Keratinocyte (primary cell): Measurements from ENCODE around the gene UGP2. TPM values are rescaled to one million over a fixed set of nuclear protein-coding genes. Genes with fewer than 3 reads are reported as not detected.

ENCODE experiments used
- DNase-seq: peaks from one replicate; pipeline ENCODE4 v3.0.0-alpha.2; 2011; ENCODE audit warnings: low read depth, missing footprints, low spot score
- FAIRE-seq: peaks from 2 replicates; lab custom pipeline; 2011; peaks lifted over from hg19 to GRCh38; lab: Jason Lieb, UNC
- H2AFZ ChIP-seq: 2 replicates; pipeline ENCODE4 v1.6.0; 2012; ENCODE audit warnings: low read length, control low read depth, inconsistent platforms; ENCODE audit not compliant: control insufficient read depth
- H3K27ac ChIP-seq: 2 replicates; pipeline ENCODE4 v1.5.1; 2011; ENCODE audit warnings: low read length; ENCODE audit not compliant: control insufficient read depth, insufficient read depth
- H3K27me3 ChIP-seq: 3 replicates; pipeline ENCODE4 v1.6.0; 2011; ENCODE audit warnings: low read length; ENCODE audit not compliant: control insufficient read depth, insufficient read depth; ENCODE audit errors: extremely low read depth
- H3K36me3 ChIP-seq, 2 experiments: 2 replicates in 1 of 2; 3 replicates in 1 of 2; pipeline ENCODE4 v1.5.1; 2011; ENCODE audit warnings: low read length in 2 of 2, mild to moderate bottlenecking in 1 of 2; ENCODE audit not compliant: control insufficient read depth in 2 of 2, insufficient read depth in 2 of 2; ENCODE audit errors: extremely low read depth in 1 of 2
- H3K4me1 ChIP-seq: 3 replicates; pipeline ENCODE4 v1.5.1; 2011; ENCODE audit warnings: low read length; ENCODE audit not compliant: control insufficient read depth, insufficient read depth; ENCODE audit errors: extremely low read depth
- H3K4me2 ChIP-seq: 3 replicates; pipeline ENCODE4 v1.6.0; 2011; ENCODE audit warnings: low read depth, low read length; ENCODE audit not compliant: control insufficient read depth, insufficient read depth; ENCODE audit errors: extremely low read depth
- H3K4me3 ChIP-seq, 3 experiments: fragments of 200-600 bp in 1 of 3; sonication (generic) in 1 of 3; 2 replicates in 2 of 3; 3 replicates in 1 of 3; pipeline ENCODE4 v1.5.1; 2011 to 2016; ENCODE audit warnings: low read length in 3 of 3, mild to moderate bottlenecking in 3 of 3, control low read depth in 2 of 3, inconsistent platforms in 1 of 3, low read depth in 1 of 3, mixed read lengths in 1 of 3, mixed run types in 1 of 3, moderate library complexity in 1 of 3; ENCODE audit not compliant: control insufficient read depth in 2 of 3, insufficient read depth in 2 of 3; ENCODE audit errors: extremely low read depth in 1 of 3
- H3K79me2 ChIP-seq: 2 replicates; pipeline ENCODE4 v1.6.0; 2012; ENCODE audit warnings: low read length; ENCODE audit not compliant: control insufficient read depth, insufficient read depth
- H3K9ac ChIP-seq: 3 replicates; pipeline ENCODE4 v1.6.0; 2011; ENCODE audit warnings: low read length; ENCODE audit not compliant: control insufficient read depth, insufficient read depth; ENCODE audit errors: extremely low read depth
- H3K9me1 ChIP-seq: 3 replicates; pipeline ENCODE4 v1.6.0; 2011; ENCODE audit warnings: low read length; ENCODE audit not compliant: control insufficient read depth, insufficient read depth; ENCODE audit errors: extremely low read depth
- H3K9me3 ChIP-seq: 2 replicates; pipeline ENCODE4 v1.5.1; 2012; ENCODE audit warnings: low read depth, low read length; ENCODE audit not compliant: control insufficient read depth
- H4K20me1 ChIP-seq: 3 replicates; pipeline ENCODE4 v1.6.0; 2011; ENCODE audit warnings: low read length; ENCODE audit not compliant: control insufficient read depth, insufficient read depth; ENCODE audit errors: extremely low read depth
- CTCF ChIP-seq, 3 experiments: IDR thresholded peaks in 1 of 3; conservative IDR thresholded peaks in 1 of 3; optimal IDR thresholded peaks in 1 of 3; 2 replicates in 2 of 3; 3 replicates in 1 of 3; pipeline versions ENCODE3 to v1.5.1; 2011; ENCODE audit warnings: low read length in 3 of 3, mild to moderate bottlenecking in 3 of 3, moderate library complexity in 2 of 3, control low read depth in 1 of 3, inconsistent platforms in 1 of 3; ENCODE audit not compliant: insufficient read depth in 2 of 3; ENCODE audit errors: extremely low read depth in 1 of 3
- EZH2 ChIP-seq: IDR thresholded peaks from one replicate; pipeline ENCODE4 v1.6.1; 2012; ENCODE audit warnings: inconsistent platforms, mild to moderate bottlenecking, low read length, moderate library complexity
- dilution Hi-C: fragments of 300-500 bp; cut with MboI; formaldehyde crosslinking; loops from one replicate; pipeline ENCODE4 v1.7.0; 2020; ENCODE audit warnings: low sequenced_read_pairs; ENCODE audit not compliant: extremely low pct_ligation_motif_present
- polyA plus RNA-seq, 5 experiments: library from polyadenylated mRNA; depleted of rRNA in 3 of 5; stranded (reverse) in 3 of 5; stranded (forward) in 1 of 5; unstranded in 1 of 5; fragments of >200 nt; gene quantifications; 1 replicate in 1 of 5; 2 replicates in 3 of 5; 3 replicates in 1 of 5; pipeline versions ENCODE4 v1.2.1 to v1.2.3, GENCODE V29; 2011 to 2012; ENCODE audit warnings: missing spikeins in 2 of 5, low read depth in 1 of 5, low replicate concordance in 1 of 5

The UGP2 gene
- polyA plus RNA-seq, 1 donor (not counting 4 experiments of a cell fraction or from before 2014, with no cell fraction given): 260 TPM

GRCh38 chr2:63840785-63841253 lies 877 bp upstream of the UGP2 start:
- peak overlapping the region; percentile 84 for H3K4me2 ChIP-seq
- no peaks in the 10 kb centered on the region for H3K9me3 ChIP-seq
- H3K4me3 ChIP-seq: peak overlapping the region; percentile 89 to 92 (median 91)
- TF ChIP-seq CTCF (optimal IDR thresholded peaks at IDR 0.05 in 1 of 3, IDR thresholded peaks at IDR 0.05 in 1 of 3, conservative IDR thresholded peaks at IDR 0.05 in 1 of 3; ENCODE audit: extremely low read depth in 1 of 3, insufficient read depth in 2 of 3, low read length in 3 of 3): peak in 1 of 3 experiments; percentile 35
- TF ChIP-seq EZH2: no peak
- peak; percentile 55 for FAIRE-seq
- H2AFZ ChIP-seq: peak overlapping the region; percentile 75
- peaks cover 38% of the 10 kb centered on the region for H3K79me2 ChIP-seq
- no peaks in the 10 kb centered on the region for H4K20me1 ChIP-seq
- no peaks in the 10 kb centered on the region for H3K36me3 ChIP-seq
- H3K27ac ChIP-seq: peak overlapping the region; percentile 93
- H3K9ac ChIP-seq: peak overlapping the region; percentile 97
- H3K4me1 ChIP-seq: peaks cover 32% of the 10 kb centered on the region
- dilution Hi-C loops: no loop called here
- DNase-seq: peak; percentile 88
- H3K9me1 ChIP-seq: no peaks in the 10 kb centered on the region
- no peaks in the 10 kb centered on the region for H3K27me3 ChIP-seq

GRCh38 chr2:63842149-63843061 lies 709 bp downstream of the UGP2 start:
- DNase-seq (no peak), FAIRE-seq (no peak)
- peak overlapping the region; percentile 93 for H3K27ac ChIP-seq
- H3K4me2 ChIP-seq: peak overlapping the region; percentile 84
- H3K4me3 ChIP-seq: peak overlapping the region; percentile 89 to 92 (median 91)
- peak overlapping the region; percentile 47 for H2AFZ ChIP-seq
- peaks cover 32% of the 10 kb centered on the region for H3K4me1 ChIP-seq
- TF ChIP-seq EZH2 (no peak), CTCF (optimal IDR thresholded peaks at IDR 0.05 in 1 of 3, IDR thresholded peaks at IDR 0.05 in 1 of 3, conservative IDR thresholded peaks at IDR 0.05 in 1 of 3; ENCODE audit: extremely low read depth in 1 of 3, insufficient read depth in 2 of 3, low read length in 3 of 3) (no peak)
- H4K20me1 ChIP-seq: no peaks in the 10 kb centered on the region
- peak overlapping the region; percentile 97 for H3K9ac ChIP-seq
- H3K9me3 ChIP-seq: no peaks in the 10 kb centered on the region
- dilution Hi-C loops: no loop called here
- peaks cover 54% of the 10 kb centered on the region for H3K79me2 ChIP-seq
- H3K9me1 ChIP-seq: no peaks in the 10 kb centered on the region
- no peaks in the 10 kb centered on the region for H3K27me3 ChIP-seq
- no peaks in the 10 kb centered on the region for H3K36me3 ChIP-seq
